ENCODE measurements around the gene C8G.
A peak's percentile ranks its signal among the peaks of the same experiment; 100 is the strongest.

Gene C8G

GRCh38 chr9:136985853-136986252 lies 40.8 kb downstream of the C8G start:
- no peak for DNase-seq

- no peak for DNase-seq
Measured at GRCh38 chr9:136988872-136989271, 43.8 kb downstream of the C8G start.

GRCh38 chr9:136990242-136990911 lies 45.3 kb downstream of the C8G start:
- DNase-seq: no peak

GRCh38 chr9:136991993-136992818 lies 47.2 kb downstream of the C8G start, which contains the start of gene PAXX:
Gene PAXX (plus strand): TSS chr9:136992422. CDS start chr9:136992444, 22 bp downstream.
- peak; percentile 97 for DNase-seq

GRCh38 chr9:136992819-136993369 lies 47.9 kb downstream of the C8G start:
- no peak for DNase-seq

- no peak for DNase-seq
Measured at GRCh38 chr9:136994180-136994887, 49.3 kb downstream of the C8G start.

- DNase-seq: no peak
Measured at GRCh38 chr9:136994888-136995230, 49.8 kb downstream of the C8G start.

GRCh38 chr9:136995362-136995761 lies 50.3 kb downstream of the C8G start:
- DNase-seq: no peak

GRCh38 chr9:136995772-136996311 lies 50.8 kb downstream of the C8G start:
- no peak for DNase-seq

Measured in stimulated activated CD4-positive, alpha-beta T cell treated with anti-CD3 and anti-CD28 coated beads, Interleukin-15, amount 100 ng/mL, for 24 hours (primary cell).